GM12864 (cell line): Measurements from ENCODE around the gene CTIF.

Source experiments
- DNase-seq: peaks from one replicate; pipeline ENCODE4 v3.0.0-alpha.2; 2011; ENCODE audit warnings: low read depth
- H3K4me3 ChIP-seq: 2 replicates; pipeline ENCODE4 v1.5.1; 2011; ENCODE audit warnings: mild to moderate bottlenecking, low read depth, low read length, control low read depth
- TF ChIP-seq, protein P1 (sequence below): IDR thresholded peaks from 2 replicates; pipeline ENCODE4 v1.5.1; 2011; ENCODE audit warnings: low read depth, mild to moderate bottlenecking, moderate library complexity, low read length, control low read depth, inconsistent platforms; ENCODE audit errors: missing control alignments

CTIF gene

DNA sequence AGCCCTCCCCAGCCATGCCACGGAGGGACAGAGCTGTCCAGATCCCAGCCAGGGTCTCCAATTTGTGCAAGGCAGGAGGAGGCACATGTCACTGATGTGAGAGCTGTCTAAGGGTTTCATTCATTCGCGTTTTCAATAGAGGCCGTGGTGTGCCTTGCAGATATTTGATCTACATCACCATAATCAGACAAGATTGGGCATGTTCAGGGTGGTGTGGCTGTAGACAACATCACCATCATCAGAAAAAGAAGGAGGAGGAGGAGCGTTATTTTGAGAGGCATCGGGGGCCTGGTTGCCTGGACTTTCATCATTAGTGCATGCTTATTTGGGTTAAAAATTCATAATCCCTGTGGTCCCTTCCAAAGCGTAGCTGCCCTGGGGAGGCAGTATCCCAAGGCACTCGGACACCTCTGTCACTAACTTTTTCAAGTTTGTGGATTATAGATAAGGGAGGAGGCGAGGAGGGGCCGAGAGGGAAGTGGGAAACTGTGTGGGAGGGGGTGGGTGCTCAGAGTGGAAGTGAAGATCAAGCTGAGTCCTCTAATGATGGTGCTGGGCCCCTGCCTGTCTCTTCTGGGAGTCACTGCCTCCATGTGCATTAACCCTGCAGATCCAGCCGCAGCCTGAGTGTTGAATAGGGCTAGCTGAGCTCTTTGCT is 194.1 kb downstream of the CTIF start:
- no peak for DNase-seq
- H3K4me3 ChIP-seq, result no peak overlapping the region
- TF ChIP-seq, protein P1, sequence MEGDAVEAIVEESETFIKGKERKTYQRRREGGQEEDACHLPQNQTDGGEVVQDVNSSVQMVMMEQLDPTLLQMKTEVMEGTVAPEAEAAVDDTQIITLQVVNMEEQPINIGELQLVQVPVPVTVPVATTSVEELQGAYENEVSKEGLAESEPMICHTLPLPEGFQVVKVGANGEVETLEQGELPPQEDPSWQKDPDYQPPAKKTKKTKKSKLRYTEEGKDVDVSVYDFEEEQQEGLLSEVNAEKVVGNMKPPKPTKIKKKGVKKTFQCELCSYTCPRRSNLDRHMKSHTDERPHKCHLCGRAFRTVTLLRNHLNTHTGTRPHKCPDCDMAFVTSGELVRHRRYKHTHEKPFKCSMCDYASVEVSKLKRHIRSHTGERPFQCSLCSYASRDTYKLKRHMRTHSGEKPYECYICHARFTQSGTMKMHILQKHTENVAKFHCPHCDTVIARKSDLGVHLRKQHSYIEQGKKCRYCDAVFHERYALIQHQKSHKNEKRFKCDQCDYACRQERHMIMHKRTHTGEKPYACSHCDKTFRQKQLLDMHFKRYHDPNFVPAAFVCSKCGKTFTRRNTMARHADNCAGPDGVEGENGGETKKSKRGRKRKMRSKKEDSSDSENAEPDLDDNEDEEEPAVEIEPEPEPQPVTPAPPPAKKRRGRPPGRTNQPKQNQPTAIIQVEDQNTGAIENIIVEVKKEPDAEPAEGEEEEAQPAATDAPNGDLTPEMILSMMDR, result no peak

DNA sequence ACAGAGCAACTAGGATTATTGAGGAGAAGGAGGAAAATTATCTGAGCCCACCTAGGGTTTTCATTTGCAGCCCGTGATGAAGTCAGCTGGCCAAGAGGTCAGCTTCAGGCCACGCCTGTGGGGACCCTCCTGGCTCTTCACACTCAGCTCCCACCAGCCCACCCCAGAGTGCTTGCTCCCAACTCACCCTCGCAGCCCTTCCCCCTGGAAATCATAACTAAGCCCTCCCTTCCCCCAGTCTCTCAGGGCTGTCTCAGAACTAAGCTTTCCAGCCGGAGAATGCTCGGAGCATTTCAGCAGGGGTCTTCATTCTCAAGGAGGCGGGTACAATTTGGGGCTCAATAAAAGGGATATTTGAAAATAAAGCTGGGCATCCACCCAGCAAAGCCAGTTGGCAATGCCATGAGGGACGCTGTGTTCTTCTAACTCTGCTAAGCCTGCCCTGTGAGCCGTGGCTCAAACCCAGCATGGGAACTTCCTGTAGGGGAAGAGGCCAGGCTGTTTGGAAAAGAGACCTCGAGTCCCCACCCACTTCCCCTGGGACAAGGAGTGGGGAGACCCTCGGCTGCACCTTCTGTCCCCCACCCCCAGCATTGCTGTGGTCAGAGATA is 194.9 kb downstream of the CTIF start:
- DNase-seq, result no peak
- H3K4me3 ChIP-seq, result no peak overlapping the region
- TF ChIP-seq, protein P1, result no peak

GRCh38 chr18:48734460-48734859 is 195.6 kb downstream of the CTIF start:
- TF ChIP-seq, protein P1, result no peak
- H3K4me3 ChIP-seq, result no peak overlapping the region
- DNase-seq, result no peak

GRCh38 chr18:48735080-48735676 is 196.3 kb downstream of the CTIF start:
- TF ChIP-seq, protein P1, result no peak
- no peak for DNase-seq
- H3K4me3 ChIP-seq, result no peak overlapping the region

DNA sequence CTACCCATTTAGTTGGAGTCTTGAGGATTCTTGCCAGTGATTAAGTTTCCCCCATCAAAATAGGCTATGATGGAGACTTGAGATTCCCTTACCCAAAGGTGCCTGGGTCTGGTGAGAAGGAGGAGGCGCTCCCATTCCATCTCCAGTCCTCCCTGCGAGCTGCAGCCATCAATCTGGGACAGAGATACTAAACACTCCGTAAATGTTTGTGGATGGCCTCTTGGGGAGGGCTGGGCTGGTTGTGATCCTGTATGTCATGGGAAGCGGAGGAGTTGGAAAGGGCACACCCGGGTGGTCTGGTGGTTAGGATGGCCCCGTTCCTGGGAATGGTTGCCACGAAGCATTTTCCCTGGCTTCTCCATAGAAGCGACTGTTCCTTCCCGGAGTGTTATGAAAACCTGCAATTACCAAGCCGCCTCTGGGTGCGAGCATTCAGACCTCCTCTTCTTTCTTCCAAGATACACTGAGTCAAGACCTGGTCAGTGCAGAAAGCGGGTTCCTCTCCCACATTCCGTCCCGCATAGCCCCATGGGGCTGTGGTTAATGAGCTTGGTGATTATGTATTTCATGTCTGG is 196.9 kb downstream of the CTIF start:
- no peak overlapping the region for H3K4me3 ChIP-seq
- DNase-seq, result no peak
- TF ChIP-seq, protein P1, result no peak

- TF ChIP-seq, protein P1, result no peak
- DNase-seq, result no peak
- no peak overlapping the region for H3K4me3 ChIP-seq
Measured at GRCh38 chr18:48736321-48737260, 197.8 kb downstream of the CTIF start.
